ENCODE measurements around the gene PTPRT.

DNA sequence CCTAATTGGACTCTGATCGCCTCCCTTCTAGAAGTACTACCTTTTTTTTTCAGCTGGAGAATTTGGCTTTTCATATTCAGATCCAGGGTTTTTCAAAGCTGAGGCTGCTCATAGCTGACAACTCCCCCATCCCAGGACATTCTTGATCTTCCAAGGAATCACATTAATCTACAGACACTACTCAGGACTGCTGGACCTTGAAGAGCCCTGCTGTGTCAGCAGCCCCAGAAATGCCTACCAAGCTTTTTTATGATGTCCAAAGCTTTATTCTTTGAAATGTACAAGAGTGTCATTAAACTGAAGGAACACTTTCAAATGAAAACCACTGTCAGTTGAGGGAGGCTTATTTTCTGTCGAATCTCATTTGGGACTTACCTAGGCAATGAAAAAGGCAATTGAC lies 704.1 kb downstream of the PTPRT start:
- TF ChIP-seq, protein P1, sequence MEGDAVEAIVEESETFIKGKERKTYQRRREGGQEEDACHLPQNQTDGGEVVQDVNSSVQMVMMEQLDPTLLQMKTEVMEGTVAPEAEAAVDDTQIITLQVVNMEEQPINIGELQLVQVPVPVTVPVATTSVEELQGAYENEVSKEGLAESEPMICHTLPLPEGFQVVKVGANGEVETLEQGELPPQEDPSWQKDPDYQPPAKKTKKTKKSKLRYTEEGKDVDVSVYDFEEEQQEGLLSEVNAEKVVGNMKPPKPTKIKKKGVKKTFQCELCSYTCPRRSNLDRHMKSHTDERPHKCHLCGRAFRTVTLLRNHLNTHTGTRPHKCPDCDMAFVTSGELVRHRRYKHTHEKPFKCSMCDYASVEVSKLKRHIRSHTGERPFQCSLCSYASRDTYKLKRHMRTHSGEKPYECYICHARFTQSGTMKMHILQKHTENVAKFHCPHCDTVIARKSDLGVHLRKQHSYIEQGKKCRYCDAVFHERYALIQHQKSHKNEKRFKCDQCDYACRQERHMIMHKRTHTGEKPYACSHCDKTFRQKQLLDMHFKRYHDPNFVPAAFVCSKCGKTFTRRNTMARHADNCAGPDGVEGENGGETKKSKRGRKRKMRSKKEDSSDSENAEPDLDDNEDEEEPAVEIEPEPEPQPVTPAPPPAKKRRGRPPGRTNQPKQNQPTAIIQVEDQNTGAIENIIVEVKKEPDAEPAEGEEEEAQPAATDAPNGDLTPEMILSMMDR (IDR thresholded peaks at IDR 0.05) = no peak
- TF ChIP-seq POLR2A (IDR thresholded peaks at IDR 0.05) = no peak

All from uterus (tissue), 2 donors.